ENCODE results near the gene EMILIN2.

The EMILIN2 gene

DNA sequence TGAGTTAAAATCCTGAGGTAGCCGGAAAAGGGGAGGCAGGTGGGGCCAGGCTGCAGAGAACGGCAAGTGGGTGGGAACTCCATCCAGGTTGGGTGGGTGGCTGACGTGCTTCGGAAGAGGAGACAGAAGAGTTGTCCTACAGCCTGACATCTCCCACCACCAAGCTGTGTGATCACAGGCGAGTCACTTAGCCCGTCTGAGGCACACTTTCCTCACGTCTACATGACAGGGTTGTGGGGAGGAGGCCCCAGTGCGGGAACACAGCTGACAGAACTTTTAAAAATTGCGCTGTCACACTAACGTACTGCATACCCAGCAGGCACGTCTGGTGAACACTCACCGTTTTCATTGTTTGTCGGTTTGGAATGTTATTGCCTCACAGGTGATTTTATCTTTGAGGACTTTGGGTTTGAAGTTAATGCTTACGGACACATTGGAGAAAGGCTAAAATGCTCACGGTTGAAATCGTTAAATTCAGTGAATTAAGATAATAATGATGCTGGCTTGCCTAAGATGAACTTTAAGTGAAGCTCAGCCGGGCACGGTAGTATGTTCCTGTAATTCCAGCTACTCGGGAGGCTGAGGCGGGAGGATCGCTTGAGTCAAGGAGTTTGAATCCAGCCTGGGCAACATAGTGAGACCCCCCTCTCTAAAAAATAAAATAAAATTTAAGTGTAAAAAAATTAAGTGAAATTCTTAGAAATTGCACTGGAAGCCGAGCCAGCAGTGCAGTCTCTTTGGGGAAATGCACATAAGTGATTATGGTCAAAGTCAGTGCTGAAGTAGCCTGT is 8.9 kb downstream of the EMILIN2 start:
- no peak overlapping the region for H3K27ac ChIP-seq (ENCODE audit: extremely low read depth, low read depth, low read length)
- H3K9me3 ChIP-seq (ENCODE audit: control insufficient read depth, insufficient read depth, low read depth, low read length): no peaks in the 10 kb centered on the region
- ChIA-PET POLR2A (no interaction called here), CTCF (no interaction called here)
- TF ChIP-seq EGR2 (tag by site-specific recombination; IDR thresholded peaks at IDR 0.05; ENCODE audit: low read depth) (peak; percentile 40; the same call in 1 of the 2 replicates), ZNF660 (tag by site-specific recombination; IDR thresholded peaks at IDR 0.05) (no peak), ZNF175 (tag by site-specific recombination; IDR thresholded peaks at IDR 0.05) (no peak)
- no peak overlapping the region for H3K4me3 ChIP-seq (ENCODE audit: low read depth, low read length)
- no peaks in the 10 kb centered on the region for H3K36me3 ChIP-seq (ENCODE audit: control insufficient read depth in 2 of 2, insufficient read depth in 1 of 2, low read length in 2 of 2)
- no peaks in the 10 kb centered on the region for H3K4me1 ChIP-seq (ENCODE audit: control insufficient read depth, insufficient read depth, low read length)

DNA sequence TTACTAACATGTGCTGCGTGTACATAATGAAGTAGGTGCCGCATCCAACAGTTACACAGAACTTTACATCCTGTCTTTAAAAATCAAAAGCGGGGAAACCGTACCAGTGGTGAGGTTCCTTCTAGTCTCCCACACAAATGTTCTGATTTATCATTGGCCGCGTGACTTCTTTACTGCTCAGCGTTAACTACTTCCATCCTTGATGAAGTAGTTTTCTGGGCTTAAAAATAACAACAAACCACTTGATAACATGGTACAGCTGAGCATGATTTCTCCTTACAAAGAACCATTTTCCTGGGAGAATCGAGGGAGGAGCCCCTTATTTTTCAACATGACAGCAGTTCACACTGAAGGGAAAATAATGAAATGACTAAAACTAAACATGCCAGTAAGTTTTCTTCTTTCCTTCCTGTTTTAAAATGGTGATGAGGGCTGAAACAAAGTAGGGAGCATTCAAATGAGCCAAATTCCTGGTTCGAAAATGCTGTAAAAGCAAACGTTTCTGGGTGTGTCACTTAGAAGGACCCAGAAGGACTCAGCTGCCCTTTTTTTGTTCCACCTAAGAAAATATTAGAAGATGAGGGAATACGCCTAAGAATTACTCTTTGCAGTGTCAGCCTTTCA is 9.9 kb downstream of the EMILIN2 start:
- CTCF ChIA-PET: interaction anchor here (0.7 kb wide), 1 partner anchor 303 kb away, joined by 3 read pairs; no protein-coding TSS in a partner anchor
- Histone ChIP-seq H3K9me3 (ENCODE audit: control insufficient read depth, insufficient read depth, low read depth, low read length) (no peaks in the 10 kb centered on the region), H3K4me1 (ENCODE audit: control insufficient read depth, insufficient read depth, low read length) (no peaks in the 10 kb centered on the region), H3K27ac (ENCODE audit: extremely low read depth, low read depth, low read length) (no peak overlapping the region), H3K36me3 (ENCODE audit: control insufficient read depth in 2 of 2, insufficient read depth in 1 of 2, low read length in 2 of 2) (no peaks in the 10 kb centered on the region), H3K4me3 (ENCODE audit: low read depth, low read length) (no peak overlapping the region)
- POLR2A ChIA-PET: no interaction called here
- TF ChIP-seq, protein P1, sequence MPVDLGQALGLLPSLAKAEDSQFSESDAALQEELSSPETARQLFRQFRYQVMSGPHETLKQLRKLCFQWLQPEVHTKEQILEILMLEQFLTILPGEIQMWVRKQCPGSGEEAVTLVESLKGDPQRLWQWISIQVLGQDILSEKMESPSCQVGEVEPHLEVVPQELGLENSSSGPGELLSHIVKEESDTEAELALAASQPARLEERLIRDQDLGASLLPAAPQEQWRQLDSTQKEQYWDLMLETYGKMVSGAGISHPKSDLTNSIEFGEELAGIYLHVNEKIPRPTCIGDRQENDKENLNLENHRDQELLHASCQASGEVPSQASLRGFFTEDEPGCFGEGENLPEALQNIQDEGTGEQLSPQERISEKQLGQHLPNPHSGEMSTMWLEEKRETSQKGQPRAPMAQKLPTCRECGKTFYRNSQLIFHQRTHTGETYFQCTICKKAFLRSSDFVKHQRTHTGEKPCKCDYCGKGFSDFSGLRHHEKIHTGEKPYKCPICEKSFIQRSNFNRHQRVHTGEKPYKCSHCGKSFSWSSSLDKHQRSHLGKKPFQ (tag by site-specific recombination; IDR thresholded peaks at IDR 0.05): no peak
- TF ChIP-seq ZNF610 (tag by site-specific recombination; IDR thresholded peaks at IDR 0.05; ENCODE audit: borderline replicate concordance) (no peak), ZNF394 (tag by site-specific recombination; IDR thresholded peaks at IDR 0.05; ENCODE audit: borderline replicate concordance) (no peak), ZSCAN30 (tag by site-specific recombination; IDR thresholded peaks at IDR 0.05) (no peak), ZNF426 (tag by site-specific recombination; IDR thresholded peaks at IDR 0.05) (no peak), GLIS2 (tag by site-specific recombination; IDR thresholded peaks at IDR 0.05) (no peak), ZNF701 (tag by site-specific recombination; IDR thresholded peaks at IDR 0.05) (no peak), ZNF843 (tag by site-specific recombination; IDR thresholded peaks at IDR 0.05) (no peak), ZNF391 (tag by site-specific recombination; IDR thresholded peaks at IDR 0.05; ENCODE audit: borderline replicate concordance, low read depth) (no peak), ZNF707 (tag by site-specific recombination; IDR thresholded peaks at IDR 0.05) (no peak), MYNN (tag by site-specific recombination; IDR thresholded peaks at IDR 0.05; ENCODE audit: borderline replicate concordance) (no peak), ZBTB21 (tag by site-specific recombination; IDR thresholded peaks at IDR 0.05) (no peak), ZNF133 (tag by site-specific recombination; IDR thresholded peaks at IDR 0.05) (no peak), KLF9 (tag by site-specific recombination; IDR thresholded peaks at IDR 0.05; ENCODE audit: low read depth) (no peak), TCF7L2 (IDR thresholded peaks at IDR 0.05; ENCODE audit: borderline replicate concordance, low read depth, low read length) (no peak)
- TF ChIP-seq, protein P2, sequence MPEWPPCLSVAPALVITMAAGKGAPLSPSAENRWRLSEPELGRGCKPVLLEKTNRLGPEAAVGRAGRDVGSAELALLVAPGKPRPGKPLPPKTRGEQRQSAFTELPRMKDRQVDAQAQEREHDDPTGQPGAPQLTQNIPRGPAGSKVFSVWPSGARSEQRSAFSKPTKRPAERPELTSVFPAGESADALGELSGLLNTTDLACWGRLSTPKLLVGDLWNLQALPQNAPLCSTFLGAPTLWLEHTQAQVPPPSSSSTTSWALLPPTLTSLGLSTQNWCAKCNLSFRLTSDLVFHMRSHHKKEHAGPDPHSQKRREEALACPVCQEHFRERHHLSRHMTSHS (tag by site-specific recombination; IDR thresholded peaks at IDR 0.05): no peak
- TF ChIP-seq, protein P3, sequence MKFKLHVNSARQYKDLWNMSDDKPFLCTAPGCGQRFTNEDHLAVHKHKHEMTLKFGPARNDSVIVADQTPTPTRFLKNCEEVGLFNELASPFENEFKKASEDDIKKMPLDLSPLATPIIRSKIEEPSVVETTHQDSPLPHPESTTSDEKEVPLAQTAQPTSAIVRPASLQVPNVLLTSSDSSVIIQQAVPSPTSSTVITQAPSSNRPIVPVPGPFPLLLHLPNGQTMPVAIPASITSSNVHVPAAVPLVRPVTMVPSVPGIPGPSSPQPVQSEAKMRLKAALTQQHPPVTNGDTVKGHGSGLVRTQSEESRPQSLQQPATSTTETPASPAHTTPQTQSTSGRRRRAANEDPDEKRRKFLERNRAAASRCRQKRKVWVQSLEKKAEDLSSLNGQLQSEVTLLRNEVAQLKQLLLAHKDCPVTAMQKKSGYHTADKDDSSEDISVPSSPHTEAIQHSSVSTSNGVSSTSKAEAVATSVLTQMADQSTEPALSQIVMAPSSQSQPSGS (tag by site-specific recombination; IDR thresholded peaks at IDR 0.05; ENCODE audit: low read depth): no peak
- TF ChIP-seq, protein P4, sequence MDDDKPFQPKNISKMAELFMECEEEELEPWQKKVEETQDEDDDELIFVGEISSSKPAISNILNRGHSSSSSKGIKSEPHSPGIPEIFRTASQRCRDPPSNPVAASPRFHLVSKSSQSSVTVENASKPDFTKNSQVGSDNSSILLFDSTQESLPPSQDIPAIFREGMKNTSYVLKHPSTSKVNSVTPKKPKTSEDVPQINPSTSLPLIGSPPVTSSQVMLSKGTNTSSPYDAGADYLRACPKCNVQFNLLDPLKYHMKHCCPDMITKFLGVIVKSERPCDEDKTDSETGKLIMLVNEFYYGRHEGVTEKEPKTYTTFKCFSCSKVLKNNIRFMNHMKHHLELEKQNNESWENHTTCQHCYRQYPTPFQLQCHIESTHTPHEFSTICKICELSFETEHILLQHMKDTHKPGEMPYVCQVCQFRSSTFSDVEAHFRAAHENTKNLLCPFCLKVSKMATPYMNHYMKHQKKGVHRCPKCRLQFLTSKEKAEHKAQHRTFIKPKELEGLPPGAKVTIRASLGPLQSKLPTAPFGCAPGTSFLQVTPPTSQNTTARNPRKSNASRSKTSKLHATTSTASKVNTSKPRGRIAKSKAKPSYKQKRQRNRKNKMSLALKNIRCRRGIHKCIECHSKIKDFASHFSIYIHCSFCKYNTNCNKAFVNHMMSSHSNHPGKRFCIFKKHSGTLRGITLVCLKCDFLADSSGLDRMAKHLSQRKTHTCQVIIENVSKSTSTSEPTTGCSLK (tag by site-specific recombination; IDR thresholded peaks at IDR 0.05): no peak
- TF ChIP-seq, protein P5, sequence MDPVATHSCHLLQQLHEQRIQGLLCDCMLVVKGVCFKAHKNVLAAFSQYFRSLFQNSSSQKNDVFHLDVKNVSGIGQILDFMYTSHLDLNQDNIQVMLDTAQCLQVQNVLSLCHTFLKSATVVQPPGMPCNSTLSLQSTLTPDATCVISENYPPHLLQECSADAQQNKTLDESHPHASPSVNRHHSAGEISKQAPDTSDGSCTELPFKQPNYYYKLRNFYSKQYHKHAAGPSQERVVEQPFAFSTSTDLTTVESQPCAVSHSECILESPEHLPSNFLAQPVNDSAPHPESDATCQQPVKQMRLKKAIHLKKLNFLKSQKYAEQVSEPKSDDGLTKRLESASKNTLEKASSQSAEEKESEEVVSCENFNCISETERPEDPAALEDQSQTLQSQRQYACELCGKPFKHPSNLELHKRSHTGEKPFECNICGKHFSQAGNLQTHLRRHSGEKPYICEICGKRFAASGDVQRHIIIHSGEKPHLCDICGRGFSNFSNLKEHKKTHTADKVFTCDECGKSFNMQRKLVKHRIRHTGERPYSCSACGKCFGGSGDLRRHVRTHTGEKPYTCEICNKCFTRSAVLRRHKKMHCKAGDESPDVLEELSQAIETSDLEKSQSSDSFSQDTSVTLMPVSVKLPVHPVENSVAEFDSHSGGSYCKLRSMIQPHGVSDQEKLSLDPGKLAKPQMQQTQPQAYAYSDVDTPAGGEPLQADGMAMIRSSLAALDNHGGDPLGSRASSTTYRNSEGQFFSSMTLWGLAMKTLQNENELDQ (tag by site-specific recombination; IDR thresholded peaks at IDR 0.05; ENCODE audit: low read depth): no peak

All from HEK293 (cell line).